Thyroid gland (tissue), 4 donors: ENCODE results near the gene FBXW4. TPM values are rescaled to one million over a fixed set of nuclear protein-coding genes. Genes with fewer than 3 reads are reported as not detected.

Source experiments
- DNase-seq, 2 donors: peaks; one replicate each; pipeline ENCODE4 v3.0.0-alpha.2; 2019
- H3K27ac ChIP-seq, 3 donors: fragments of 200-600 bp; sonication (generic); 1 replicate in 2 of 3; 2 replicates in 1 of 3; pipeline ENCODE4 v1.5.1; 2016 to 2019; ENCODE audit warnings: mild to moderate bottlenecking in 1 of 3, moderate library complexity in 1 of 3
- H3K27me3 ChIP-seq: fragments of 200-600 bp; sonication (generic); one replicate; pipeline ENCODE4 v1.5.1; 2019
- H3K36me3 ChIP-seq, 2 donors: fragments of 200-600 bp; sonication (generic); one replicate each; pipeline ENCODE4 v1.5.1; 2016 to 2019
- H3K4me1 ChIP-seq, 2 donors: fragments of 200-600 bp; sonication (generic); one replicate each; pipeline ENCODE4 v1.5.1; 2017 to 2019
- H3K4me3 ChIP-seq, 3 donors: fragments of 200-600 bp; sonication (generic); replicated peaks in 1 of 3; 1 replicate in 2 of 3; 2 replicates in 1 of 3; pipeline ENCODE4 v1.5.1; 2016; ENCODE audit warnings: mild to moderate bottlenecking in 1 of 3
- H3K9me3 ChIP-seq: fragments of 200-600 bp; sonication (generic); one replicate; pipeline ENCODE4 v1.5.1; 2017
- CTCF ChIP-seq, 6 experiments: fragments of 200-600 bp in 3 of 6; fragments of 450-650 bp in 3 of 6; sonication (generic) in 3 of 6; IDR thresholded peaks; one replicate each; pipeline ENCODE4 v1.5.1; 2016 to 2019; ENCODE audit warnings: antibody characterized with exemption in 6 of 6, mild to moderate bottlenecking in 2 of 6, inconsistent platforms in 1 of 6, moderate library complexity in 1 of 6
- POLR2A ChIP-seq, 2 donors: fragments of 450-650 bp; IDR thresholded peaks; one replicate each; pipeline ENCODE4 v1.6.1; 2017; ENCODE audit warnings: antibody characterized with exemption in 2 of 2, mild to moderate bottlenecking in 2 of 2, moderate library complexity in 1 of 2
- WGBS, 2 donors: methylation state at CpG; one replicate each; pipeline ENCODE4 v1.1.5; 2017; 5-methylcytosine and 5-hydroxymethylcytosine counted together
- intact Hi-C: fragments of 100-400 bp; cut with DNase I; formaldehyde crosslinking; loops from one replicate; pipeline ENCODE4 v1.15.1; 2023
- total RNA-seq, 4 donors: library from RNA; depleted of rRNA; stranded (reverse); fragments of >200 nt; gene quantifications; one replicate each; pipeline ENCODE4 v1.2.3, GENCODE V29; 2016

Gene FBXW4
- total RNA-seq, 4 donors from 2014 or later, result 59.5 to 94.2 (median 72.2) TPM

DNA sequence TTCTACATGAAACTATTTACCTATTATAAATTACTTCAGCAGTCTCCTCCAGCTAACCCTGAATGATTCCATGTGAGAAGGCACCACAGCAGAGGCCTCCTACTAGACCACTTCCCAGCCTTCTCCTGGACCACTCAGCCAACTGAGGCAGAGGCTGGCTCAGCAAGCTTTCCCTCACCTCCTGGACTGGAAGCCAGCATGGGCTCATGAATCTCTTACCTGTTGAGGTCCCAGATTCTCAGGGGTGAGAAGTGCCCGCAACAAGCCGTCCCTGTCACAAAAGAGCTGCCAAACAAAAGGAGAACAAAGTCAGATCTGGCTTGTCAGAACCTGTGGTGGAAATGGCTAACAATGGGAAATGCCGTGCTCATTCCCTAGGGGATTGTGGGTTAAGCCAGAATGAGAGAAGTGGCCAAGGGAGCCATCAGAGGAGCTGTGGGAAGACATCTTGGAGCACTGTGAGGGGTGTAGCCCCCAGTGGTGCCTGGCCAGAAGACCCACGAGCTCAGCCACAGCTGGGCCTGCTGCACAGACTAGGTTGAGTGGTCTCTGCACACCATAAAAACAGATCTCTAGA lies 70.4 kb downstream of the FBXW4 start:
- Histone ChIP-seq H3K27ac (no peak overlapping the region), H3K36me3 (peaks cover 0 to 3% of the 10 kb centered on the region in 2 donors), H3K4me3 (no peak overlapping the region), H3K9me3 (no peaks in the 10 kb centered on the region), H3K4me1 (peaks cover 5 to 11% of the 10 kb centered on the region in 2 donors), H3K27me3 (no peaks in the 10 kb centered on the region)
- intact Hi-C loops, result no loop called here
- no peak for DNase-seq
- TF ChIP-seq POLR2A (IDR thresholded peaks at IDR 0.05) (no peak), CTCF (IDR thresholded peaks at IDR 0.05) (no peak)
- WGBS, 2 donors, result 77 to 88% methylated on average over 4 of the region's 4 CpGs

DNA sequence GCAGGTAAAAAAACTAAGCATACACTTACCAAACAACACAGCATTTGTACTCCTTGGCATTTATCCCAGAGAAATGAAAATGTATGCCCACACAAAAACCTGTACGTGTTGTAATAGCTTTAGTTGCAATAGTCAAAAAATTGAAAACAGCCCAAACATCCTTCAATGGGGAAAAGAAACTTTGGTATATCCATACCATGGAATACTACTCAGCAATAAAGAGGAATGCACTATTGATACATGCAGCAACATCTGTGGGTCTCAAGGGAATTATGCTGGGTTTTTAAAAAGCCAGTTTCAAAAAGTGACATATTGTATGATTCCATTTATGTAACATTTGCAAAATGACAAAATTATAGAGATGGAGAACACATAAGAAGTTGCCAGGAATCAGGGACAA lies 71.4 kb downstream of the FBXW4 start:
- intact Hi-C loops, result no loop called here
- WGBS, 2 donors, result 96 to 97% methylated on average over 1 of the region's 1 CpG
- Histone ChIP-seq H3K4me3 (no peak overlapping the region), H3K27me3 (no peaks in the 10 kb centered on the region), H3K4me1 (peaks cover 5 to 11% of the 10 kb centered on the region in 2 donors), H3K9me3 (no peaks in the 10 kb centered on the region), H3K36me3 (peaks cover 0 to 3% of the 10 kb centered on the region in 2 donors), H3K27ac (no peak overlapping the region)
- no peak for DNase-seq
- TF ChIP-seq CTCF (IDR thresholded peaks at IDR 0.05) (no peak), POLR2A (IDR thresholded peaks at IDR 0.05) (no peak)

DNA sequence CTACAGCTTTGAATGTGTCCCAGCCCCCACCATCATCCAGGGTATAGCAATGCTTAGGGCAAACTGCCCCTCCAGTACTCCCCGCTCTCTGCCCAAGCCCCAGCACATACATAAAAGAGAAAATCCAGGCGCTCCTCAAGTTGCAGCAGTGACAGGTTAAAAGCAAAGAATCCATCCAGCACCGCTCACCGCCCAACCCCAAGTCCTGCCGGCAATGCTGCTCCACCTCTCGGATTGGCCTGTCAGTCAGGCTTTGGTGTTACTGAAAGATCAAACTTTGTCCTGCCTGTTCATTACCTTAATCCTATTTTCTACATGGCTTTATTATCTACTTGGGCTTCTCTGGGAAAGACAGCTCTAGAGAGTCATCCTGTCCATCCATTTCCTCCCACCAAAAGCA lies 75.0 kb downstream of the FBXW4 start:
- intact Hi-C loops, result no loop called here
- H3K4me1 ChIP-seq, result no peaks in the 10 kb centered on the region
- H3K9me3 ChIP-seq, result no peaks in the 10 kb centered on the region
- WGBS, 2 donors, result 97 to 99% methylated on average over 6 of the region's 6 CpGs
- H3K4me3 ChIP-seq, result no peak overlapping the region
- no peak overlapping the region for H3K27ac ChIP-seq
- DNase-seq, result no peak
- no peaks in the 10 kb centered on the region for H3K27me3 ChIP-seq
- H3K36me3 ChIP-seq, result peaks cover 0 to 3% of the 10 kb centered on the region in 2 donors
- no peak for TF ChIP-seq POLR2A (IDR thresholded peaks at IDR 0.05)
- no peak for TF ChIP-seq CTCF (IDR thresholded peaks at IDR 0.05)

DNA sequence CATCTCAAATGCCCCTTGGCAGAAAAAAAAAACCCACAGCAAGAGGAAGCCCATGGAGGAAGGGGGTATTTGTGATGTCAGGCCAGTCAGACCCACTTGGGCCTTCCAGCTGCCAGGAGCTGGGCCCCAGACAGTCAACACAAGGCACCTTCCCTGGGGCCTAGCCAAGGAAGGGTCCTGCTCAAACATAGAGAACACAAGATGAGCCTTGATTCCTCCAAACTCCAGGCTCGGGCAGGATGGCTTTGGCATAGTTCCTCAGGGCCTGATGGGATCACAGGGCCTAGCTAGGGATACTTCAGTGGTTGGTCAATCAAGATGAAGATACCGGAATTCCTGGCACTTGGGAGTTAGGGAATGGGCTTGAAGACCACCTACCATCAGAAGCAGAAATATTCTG lies 76.1 kb downstream of the FBXW4 start:
- H3K9me3 ChIP-seq, result no peaks in the 10 kb centered on the region
- intact Hi-C loops, result no loop called here
- no peak overlapping the region for H3K27ac ChIP-seq
- H3K36me3 ChIP-seq, result no peaks in the 10 kb centered on the region
- no peak for DNase-seq
- H3K4me1 ChIP-seq, result no peaks in the 10 kb centered on the region
- no peak overlapping the region for H3K4me3 ChIP-seq
- TF ChIP-seq CTCF (IDR thresholded peaks at IDR 0.05), result no peak
- TF ChIP-seq POLR2A (IDR thresholded peaks at IDR 0.05), result no peak
- no peaks in the 10 kb centered on the region for H3K27me3 ChIP-seq
- WGBS, 2 donors, result 93 to 94% methylated on average over 2 of the region's 2 CpGs

DNA sequence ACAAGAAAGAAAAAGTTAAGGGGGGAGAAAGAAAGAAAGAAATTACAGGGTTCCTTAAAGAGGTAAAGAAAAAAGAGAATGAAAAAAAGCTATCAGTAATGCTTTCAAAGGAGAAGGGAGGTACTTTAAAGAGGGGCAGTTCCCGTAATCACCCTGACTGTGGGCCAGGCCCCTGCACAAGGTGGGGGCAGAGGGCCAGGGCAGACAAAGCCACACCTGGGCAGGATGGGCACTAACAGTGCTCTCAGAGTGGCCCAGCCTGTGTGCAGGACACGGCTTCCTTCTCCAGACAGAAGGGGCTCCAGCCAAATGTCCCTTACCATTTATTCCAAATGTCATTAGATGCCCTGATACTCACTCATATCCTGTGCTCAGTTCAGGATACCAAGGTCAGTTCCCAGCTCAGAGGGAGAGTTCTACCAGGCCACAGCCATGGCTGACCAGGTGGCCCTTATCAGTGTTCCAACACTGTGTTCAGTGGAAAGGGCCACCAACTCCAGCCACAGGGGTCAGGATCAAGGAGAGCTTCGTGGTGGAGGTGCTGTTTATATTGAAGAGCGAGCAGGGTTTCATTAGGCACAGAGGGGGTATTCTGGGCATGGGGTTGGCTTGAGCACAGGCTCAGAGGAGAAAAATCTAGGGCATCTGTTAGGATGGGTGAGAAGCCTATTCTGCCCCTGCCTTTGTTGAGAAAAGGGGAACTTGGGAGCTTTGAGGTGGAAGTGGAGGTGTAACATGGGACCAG lies 77.0 kb downstream of the FBXW4 start:
- H3K27ac ChIP-seq, result no peak overlapping the region
- no peak for DNase-seq
- H3K36me3 ChIP-seq, result no peaks in the 10 kb centered on the region
- H3K9me3 ChIP-seq, result no peaks in the 10 kb centered on the region
- TF ChIP-seq CTCF (IDR thresholded peaks at IDR 0.05) (no peak), POLR2A (IDR thresholded peaks at IDR 0.05) (no peak)
- H3K27me3 ChIP-seq, result no peaks in the 10 kb centered on the region
- H3K4me3 ChIP-seq, result no peak overlapping the region
- peaks cover under 1 to 2% of the 10 kb centered on the region in 2 donors for H3K4me1 ChIP-seq
- intact Hi-C loops, result no loop called here
- 94% methylated on average over 4 of the region's 4 CpGs for WGBS, 2 donors
